Smooth muscle cell (in vitro differentiated cells): Measurements from ENCODE around the gene SCN10A. TPM values are rescaled to one million over a fixed set of nuclear protein-coding genes. Genes with fewer than 3 reads are reported as not detected.

Source experiments
- DNase-seq: peaks from one replicate; lab custom pipeline; 2025; ENCODE audit not compliant: unreplicated experiment; lab: John Stamatoyannopoulos, UW
- H2AFZ ChIP-seq: fragments of 200-600 bp; sonication (generic); 2 replicates; pipeline ENCODE4 v1.6.0; 2016; ENCODE audit warnings: antibody characterized with exemption, low read depth, mild to moderate bottlenecking
- H3F3A ChIP-seq: fragments of 200-600 bp; sonication (generic); 2 replicates; pipeline ENCODE4 v1.6.0; 2017; ENCODE audit warnings: antibody characterized with exemption, low read depth
- H3K27ac ChIP-seq: fragments of 200-600 bp; sonication (generic); 2 replicates; pipeline ENCODE4 v1.5.1; 2016; ENCODE audit warnings: low read depth, mild to moderate bottlenecking
- H3K27me3 ChIP-seq: fragments of 200-600 bp; sonication (generic); 2 replicates; pipeline ENCODE4 v1.6.1; 2016; ENCODE audit warnings: low read depth, mild to moderate bottlenecking
- H3K36me3 ChIP-seq: fragments of 200-600 bp; sonication (generic); 2 replicates; pipeline ENCODE4 v1.5.1; 2016; ENCODE audit warnings: low read depth
- H3K4me1 ChIP-seq: fragments of 200-600 bp; sonication (generic); 2 replicates; pipeline ENCODE4 v1.5.1; 2016; ENCODE audit warnings: low read depth
- H3K4me2 ChIP-seq: fragments of 200-600 bp; sonication (generic); 2 replicates; pipeline ENCODE4 v1.6.0; 2016; ENCODE audit warnings: mild to moderate bottlenecking
- H3K4me3 ChIP-seq: fragments of 200-600 bp; sonication (generic); 2 replicates; pipeline ENCODE4 v1.5.1; 2016; ENCODE audit warnings: mild to moderate bottlenecking
- H3K79me2 ChIP-seq: fragments of 200-600 bp; sonication (generic); 2 replicates; pipeline ENCODE4 v1.6.0; 2016; ENCODE audit warnings: low read depth, mild to moderate bottlenecking
- H3K9ac ChIP-seq: fragments of 200-600 bp; sonication (generic); 2 replicates; pipeline ENCODE4 v1.6.0; 2016; ENCODE audit warnings: low read depth
- H3K9me3 ChIP-seq: fragments of 200-600 bp; sonication (generic); replicated peaks from 2 replicates; pipeline ENCODE4 v1.5.1; 2016; ENCODE audit warnings: low read depth
- H4K20me1 ChIP-seq: fragments of 200-600 bp; sonication (generic); 2 replicates; pipeline ENCODE4 v1.6.0; 2016; ENCODE audit warnings: low read depth
- WGBS: methylation state at CpG from one replicate; pipeline ENCODE4 v1.1.7; 2016; ENCODE audit warnings: low lambda C conversion rate; 5-methylcytosine and 5-hydroxymethylcytosine counted together
- polyA plus RNA-seq: library from polyadenylated mRNA; unstranded; fragments of >200 nt; fragmentation: Nextera tagmentation; extraction: Ambion mirVana; gene quantifications from 2 replicates; pipeline ENCODE4 v1.2.1, GENCODE V29; 2016
- total RNA-seq: library from RNA; depleted of rRNA; stranded (reverse); fragments of >200 nt; gene quantifications from 2 replicates; pipeline ENCODE4 v1.2.3, GENCODE V29; 2014
- TF ChIP-seq, protein P1 (sequence below): fragments of 200-600 bp; sonication (generic); IDR thresholded peaks from 2 replicates; pipeline ENCODE4 v1.5.1; 2017; ENCODE audit warnings: borderline replicate concordance, mild to moderate bottlenecking, antibody characterized with exemption; ENCODE audit not compliant: insufficient read depth, poor library complexity, severe bottlenecking

Gene SCN10A
- total and polyA plus RNA-seq, 2 experiments from 2014 or later = not detected

DNA sequence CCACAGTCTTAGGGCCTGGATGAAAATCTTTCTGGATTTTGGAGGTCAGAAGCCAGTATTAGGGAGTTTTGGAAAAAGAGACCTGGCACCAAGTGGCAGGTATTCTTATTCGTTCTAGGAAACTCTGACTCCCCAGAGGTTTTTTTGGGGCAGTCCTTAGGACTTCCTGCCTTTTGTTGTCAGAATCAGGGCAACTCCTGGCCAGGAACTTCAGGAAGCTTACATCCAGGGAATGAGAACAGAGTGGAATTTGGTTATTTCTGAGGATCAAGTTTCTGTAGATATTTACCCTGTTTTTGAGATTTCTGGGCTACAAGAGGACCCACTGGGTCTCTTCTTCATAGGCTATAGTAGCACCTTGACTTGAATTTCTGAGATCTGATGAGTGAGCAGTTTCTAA is 15.5 kb downstream of the SCN10A start:
- Histone ChIP-seq H3K4me2 (no peak overlapping the region), H4K20me1 (no peaks in the 10 kb centered on the region), H3F3A (no peaks in the 10 kb centered on the region), H3K9ac (no peak overlapping the region), H3K27me3 (no peaks in the 10 kb centered on the region), H3K9me3 (no peaks in the 10 kb centered on the region), H2AFZ (no peak overlapping the region), H3K36me3 (no peaks in the 10 kb centered on the region), H3K27ac (no peak overlapping the region), H3K79me2 (no peaks in the 10 kb centered on the region), H3K4me3 (no peak overlapping the region), H3K4me1 (no peaks in the 10 kb centered on the region)
- WGBS = 38% methylated on average over 1 of the region's 1 CpG
- TF ChIP-seq, protein P1, sequence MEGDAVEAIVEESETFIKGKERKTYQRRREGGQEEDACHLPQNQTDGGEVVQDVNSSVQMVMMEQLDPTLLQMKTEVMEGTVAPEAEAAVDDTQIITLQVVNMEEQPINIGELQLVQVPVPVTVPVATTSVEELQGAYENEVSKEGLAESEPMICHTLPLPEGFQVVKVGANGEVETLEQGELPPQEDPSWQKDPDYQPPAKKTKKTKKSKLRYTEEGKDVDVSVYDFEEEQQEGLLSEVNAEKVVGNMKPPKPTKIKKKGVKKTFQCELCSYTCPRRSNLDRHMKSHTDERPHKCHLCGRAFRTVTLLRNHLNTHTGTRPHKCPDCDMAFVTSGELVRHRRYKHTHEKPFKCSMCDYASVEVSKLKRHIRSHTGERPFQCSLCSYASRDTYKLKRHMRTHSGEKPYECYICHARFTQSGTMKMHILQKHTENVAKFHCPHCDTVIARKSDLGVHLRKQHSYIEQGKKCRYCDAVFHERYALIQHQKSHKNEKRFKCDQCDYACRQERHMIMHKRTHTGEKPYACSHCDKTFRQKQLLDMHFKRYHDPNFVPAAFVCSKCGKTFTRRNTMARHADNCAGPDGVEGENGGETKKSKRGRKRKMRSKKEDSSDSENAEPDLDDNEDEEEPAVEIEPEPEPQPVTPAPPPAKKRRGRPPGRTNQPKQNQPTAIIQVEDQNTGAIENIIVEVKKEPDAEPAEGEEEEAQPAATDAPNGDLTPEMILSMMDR = no peak
- DNase-seq = no peak

DNA sequence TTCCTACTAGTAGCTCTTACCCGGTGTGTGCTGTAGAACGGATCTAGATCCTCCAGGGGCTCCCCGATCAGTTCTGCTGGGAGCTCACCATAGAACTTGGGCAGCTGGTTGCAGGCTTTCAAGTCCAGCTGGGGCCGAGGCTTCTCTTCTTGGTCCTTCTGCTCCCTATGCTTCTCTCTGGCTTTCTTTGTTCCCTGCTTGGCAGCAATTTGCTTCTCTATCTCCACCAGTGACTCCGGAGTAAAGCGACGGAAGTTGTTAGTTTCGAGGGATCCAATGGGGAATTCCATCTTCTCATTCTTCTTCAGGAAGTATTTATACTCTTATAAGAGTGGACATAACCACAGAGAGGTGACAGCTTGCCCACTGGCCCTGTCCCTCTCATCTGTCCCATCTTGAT is 22.3 kb downstream of the SCN10A start:
- DNase-seq = no peak
- Histone ChIP-seq H3K27ac (no peak overlapping the region), H2AFZ (no peak overlapping the region), H3K36me3 (no peaks in the 10 kb centered on the region), H3K9me3 (no peaks in the 10 kb centered on the region), H3K9ac (no peak overlapping the region), H3K27me3 (peaks cover 3% of the 10 kb centered on the region), H3K4me3 (no peak overlapping the region), H4K20me1 (no peaks in the 10 kb centered on the region), H3F3A (no peaks in the 10 kb centered on the region), H3K4me2 (no peak overlapping the region), H3K79me2 (no peaks in the 10 kb centered on the region), H3K4me1 (no peaks in the 10 kb centered on the region)
- TF ChIP-seq, protein P1 = no peak
- WGBS = 91% methylated on average over 8 of the region's 8 CpGs

DNA sequence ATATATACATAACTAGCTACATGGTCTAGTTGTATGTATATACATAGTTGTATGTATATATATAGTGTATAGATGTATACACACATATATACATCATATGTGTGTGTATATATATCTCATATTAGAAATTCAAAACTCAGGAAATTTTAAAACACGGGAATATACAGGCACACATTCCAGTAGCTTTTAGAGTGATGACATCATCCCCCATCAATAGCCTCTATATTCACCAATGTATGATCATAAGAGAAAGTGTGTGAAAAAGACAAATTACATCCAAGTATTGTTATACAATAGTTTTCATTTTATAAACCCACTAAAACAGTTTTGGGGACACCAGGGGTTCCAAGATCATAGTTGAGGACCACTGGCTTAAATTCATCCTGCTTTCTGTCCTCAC is 23.0 kb downstream of the SCN10A start:
- no peak overlapping the region for H3K4me2 ChIP-seq
- H3K79me2 ChIP-seq = no peaks in the 10 kb centered on the region
- no peaks in the 10 kb centered on the region for H3K36me3 ChIP-seq
- no peaks in the 10 kb centered on the region for H3F3A ChIP-seq
- no peak overlapping the region for H3K9ac ChIP-seq
- H4K20me1 ChIP-seq = no peaks in the 10 kb centered on the region
- no peak overlapping the region for H2AFZ ChIP-seq
- no peak overlapping the region for H3K27ac ChIP-seq
- no peak overlapping the region for H3K4me3 ChIP-seq
- WGBS = 79% methylated on average over 1 of the region's 1 CpG
- no peaks in the 10 kb centered on the region for H3K9me3 ChIP-seq
- no peak for DNase-seq
- peaks cover 3% of the 10 kb centered on the region for H3K27me3 ChIP-seq
- no peaks in the 10 kb centered on the region for H3K4me1 ChIP-seq
- TF ChIP-seq, protein P1 = no peak

DNA sequence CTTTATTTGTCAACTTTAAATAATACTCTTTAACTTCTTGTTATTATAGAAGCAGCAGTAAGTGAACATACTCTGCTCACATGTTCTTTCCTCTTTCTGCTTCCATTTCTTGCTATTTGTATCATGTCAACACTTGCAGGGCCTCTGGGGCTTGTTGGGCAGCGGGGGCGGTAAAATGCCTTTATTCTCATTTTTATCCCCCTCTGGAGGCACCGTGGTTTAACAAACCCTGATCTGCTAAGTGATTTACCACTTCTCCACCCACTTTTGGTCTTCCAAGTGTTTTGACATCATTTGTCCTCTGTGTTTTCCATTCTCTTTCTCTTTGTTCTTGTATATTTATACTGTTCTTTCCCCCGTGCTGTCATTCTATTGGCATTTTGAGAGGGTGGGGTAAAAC is 33.9 kb downstream of the SCN10A start:
- H3K4me2 ChIP-seq = no peak overlapping the region
- H3K27ac ChIP-seq = no peak overlapping the region
- H3K9me3 ChIP-seq = no peaks in the 10 kb centered on the region
- 68% methylated on average over 4 of the region's 4 CpGs for WGBS
- TF ChIP-seq, protein P1 = no peak
- H3K4me1 ChIP-seq = no peaks in the 10 kb centered on the region
- no peak overlapping the region for H2AFZ ChIP-seq
- H3K9ac ChIP-seq = no peak overlapping the region
- no peaks in the 10 kb centered on the region for H3K27me3 ChIP-seq
- H3F3A ChIP-seq = no peaks in the 10 kb centered on the region
- H3K4me3 ChIP-seq = no peak overlapping the region
- H4K20me1 ChIP-seq = no peaks in the 10 kb centered on the region
- H3K79me2 ChIP-seq = no peaks in the 10 kb centered on the region
- DNase-seq = no peak
- H3K36me3 ChIP-seq = no peaks in the 10 kb centered on the region
